Measurements from ENCODE around the gene SHOC1. TPM values are rescaled to one million over a fixed set of nuclear protein-coding genes. Genes with fewer than 3 reads are reported as not detected.

Gene SHOC1
- total and polyA plus RNA-seq, 2 of the 4 experiments (the other 2 are of a cell fraction): 0.03 TPM; not detected in 1

DNA sequence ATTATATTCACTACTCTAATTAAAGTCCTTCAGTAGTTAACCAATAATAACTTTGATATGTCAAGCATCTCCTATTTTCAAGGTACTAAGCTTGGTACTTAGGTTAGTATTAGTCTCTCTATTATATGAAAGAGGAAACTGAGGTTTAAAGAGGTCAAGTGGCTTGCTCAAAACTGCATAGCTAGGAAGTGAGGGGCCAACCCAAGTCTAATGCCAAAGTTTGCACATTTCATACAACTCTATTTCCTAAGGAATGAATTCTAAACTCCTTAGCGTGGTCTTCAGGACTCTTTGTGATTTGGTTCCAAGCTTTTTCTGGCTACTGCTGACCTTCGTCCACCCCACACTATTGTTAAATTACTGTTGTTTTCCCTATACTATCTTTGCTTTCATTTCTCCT is 9.9 kb upstream of the SHOC1 start:
- H4K8ac ChIP-seq (ENCODE audit: low read depth in 2 of 2, low read length in 2 of 2): no peak overlapping the region
- no peak overlapping the region for H4K5ac ChIP-seq (ENCODE audit: low read depth, low read length)
- no peak overlapping the region for H2AFZ ChIP-seq (replicated peaks; ENCODE audit: low read length, poor library complexity)
- no peak overlapping the region for H3K18ac ChIP-seq (ENCODE audit: low read depth, low read length)
- no peaks in the 10 kb centered on the region for H3K27me3 ChIP-seq (ENCODE audit: control insufficient read depth, insufficient read depth, low read length)
- TF ChIP-seq, protein P1, sequence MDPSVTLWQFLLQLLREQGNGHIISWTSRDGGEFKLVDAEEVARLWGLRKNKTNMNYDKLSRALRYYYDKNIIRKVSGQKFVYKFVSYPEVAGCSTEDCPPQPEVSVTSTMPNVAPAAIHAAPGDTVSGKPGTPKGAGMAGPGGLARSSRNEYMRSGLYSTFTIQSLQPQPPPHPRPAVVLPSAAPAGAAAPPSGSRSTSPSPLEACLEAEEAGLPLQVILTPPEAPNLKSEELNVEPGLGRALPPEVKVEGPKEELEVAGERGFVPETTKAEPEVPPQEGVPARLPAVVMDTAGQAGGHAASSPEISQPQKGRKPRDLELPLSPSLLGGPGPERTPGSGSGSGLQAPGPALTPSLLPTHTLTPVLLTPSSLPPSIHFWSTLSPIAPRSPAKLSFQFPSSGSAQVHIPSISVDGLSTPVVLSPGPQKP (IDR thresholded peaks at IDR 0.05; ENCODE audit: borderline replicate concordance, low read depth, low read length): no peak
- no peak for TF ChIP-seq POLR2A (IDR thresholded peaks at IDR 0.05; ENCODE audit: low read depth, low read length)
- no peak for TF ChIP-seq MAZ (IDR thresholded peaks at IDR 0.05; ENCODE audit: borderline replicate concordance, low read depth, low read length)
- TF ChIP-seq RFX5 (IDR thresholded peaks at IDR 0.05; ENCODE audit: low read depth, low read length): no peak
- no peak for TF ChIP-seq BHLHE40 (IDR thresholded peaks at IDR 0.05; ENCODE audit: low read depth, low read length)
- no peak for TF ChIP-seq FOS (IDR thresholded peaks at IDR 0.05; ENCODE audit: low read depth, low read length)
- TF ChIP-seq MXI1 (IDR thresholded peaks at IDR 0.05; ENCODE audit: borderline replicate concordance, low read depth, low read length): no peak
- TF ChIP-seq, protein P2, sequence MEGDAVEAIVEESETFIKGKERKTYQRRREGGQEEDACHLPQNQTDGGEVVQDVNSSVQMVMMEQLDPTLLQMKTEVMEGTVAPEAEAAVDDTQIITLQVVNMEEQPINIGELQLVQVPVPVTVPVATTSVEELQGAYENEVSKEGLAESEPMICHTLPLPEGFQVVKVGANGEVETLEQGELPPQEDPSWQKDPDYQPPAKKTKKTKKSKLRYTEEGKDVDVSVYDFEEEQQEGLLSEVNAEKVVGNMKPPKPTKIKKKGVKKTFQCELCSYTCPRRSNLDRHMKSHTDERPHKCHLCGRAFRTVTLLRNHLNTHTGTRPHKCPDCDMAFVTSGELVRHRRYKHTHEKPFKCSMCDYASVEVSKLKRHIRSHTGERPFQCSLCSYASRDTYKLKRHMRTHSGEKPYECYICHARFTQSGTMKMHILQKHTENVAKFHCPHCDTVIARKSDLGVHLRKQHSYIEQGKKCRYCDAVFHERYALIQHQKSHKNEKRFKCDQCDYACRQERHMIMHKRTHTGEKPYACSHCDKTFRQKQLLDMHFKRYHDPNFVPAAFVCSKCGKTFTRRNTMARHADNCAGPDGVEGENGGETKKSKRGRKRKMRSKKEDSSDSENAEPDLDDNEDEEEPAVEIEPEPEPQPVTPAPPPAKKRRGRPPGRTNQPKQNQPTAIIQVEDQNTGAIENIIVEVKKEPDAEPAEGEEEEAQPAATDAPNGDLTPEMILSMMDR (conservative IDR thresholded peaks at IDR 0.05; ENCODE audit: low read depth, low read length): no peak
- no peak for TF ChIP-seq RCOR1 (IDR thresholded peaks at IDR 0.05; ENCODE audit: insufficient replicate concordance, low read length)
- TF ChIP-seq SMC3 (IDR thresholded peaks at IDR 0.05; ENCODE audit: low read depth, low read length): no peak
- no peak for TF ChIP-seq RAD21 (IDR thresholded peaks at IDR 0.05; ENCODE audit: low read length)
- H2AK9ac ChIP-seq (replicated peaks; ENCODE audit: low read depth, low read length, poor library complexity): no peak overlapping the region
- no peaks in the 10 kb centered on the region for H3K9me3 ChIP-seq (ENCODE audit: control insufficient read depth, insufficient read depth, low read length)
- no peak overlapping the region for H3K4me2 ChIP-seq (ENCODE audit: low read depth, low read length)
- no peak overlapping the region for H2BK15ac ChIP-seq (ENCODE audit: low read depth, low read length)
- H3K27ac ChIP-seq (ENCODE audit: insufficient read depth, low read length): no peak overlapping the region
- no peak overlapping the region for H3K9ac ChIP-seq (ENCODE audit: low read depth, low read length)
- no peak overlapping the region for H4K91ac ChIP-seq (ENCODE audit: insufficient read depth, low read depth, low read length)
- H3K14ac ChIP-seq (replicated peaks; ENCODE audit: low read depth, low read length): peak overlapping the region; percentile 28; the same call in 1 of the 2 replicates
- no peak overlapping the region for H2BK120ac ChIP-seq (ENCODE audit: low read depth, low read length)
- dilution Hi-C loops (cut with HindIII; ENCODE audit: low sequenced_read_pairs, unreplicated experiment) (no loop called here), in situ Hi-C loops (cut with MboI; ENCODE audit: low sequenced_read_pairs) (no loop called here), intact Hi-C loops (cut with micrococcal nuclease) (no loop called here)
- no peaks in the 10 kb centered on the region for H3K9me1 ChIP-seq (ENCODE audit: insufficient read depth, low read length)
- H3K56ac ChIP-seq (ENCODE audit: extremely low read depth, insufficient read depth, low read length): no peak overlapping the region
- H3K4me1 ChIP-seq (ENCODE audit: control insufficient read depth, insufficient read depth, low read length): peaks cover 2% of the 10 kb centered on the region; the same call in 1 of the 2 replicates
- no peak overlapping the region for H3K23ac ChIP-seq (ENCODE audit: low read depth, low read length)
- ATAC-seq (ENCODE audit: low read depth): no peak
- 100% methylated on average over 1 of the region's 2 CpGs; no CpG with 5 or more reads in 1 of the 2 experiments for WGBS, 2 experiments (ENCODE audit: extremely low coverage in 2 of 2, insufficient read length in 1 of 2)
- no peak overlapping the region for H2AK5ac ChIP-seq (ENCODE audit: low read depth, low read length)
- ChIA-PET POLR2A (ENCODE audit: unreplicated experiment) (no interaction called here), CTCF (no interaction called here)
- H3K4me3 ChIP-seq (ENCODE audit: insufficient read depth, low read depth, low read length): no peak overlapping the region
- no peaks in the 10 kb centered on the region for H3K79me1 ChIP-seq (ENCODE audit: low read depth in 1 of 2, low read length in 2 of 2)
- DNase-seq: no peak
- H2BK20ac ChIP-seq (ENCODE audit: low read depth, low read length): no peak overlapping the region
- no peak overlapping the region for H3K4ac ChIP-seq (ENCODE audit: low read depth, low read length)
- no TSS peak for BruUV-seq (replicated peaks)
- no peaks in the 10 kb centered on the region for H4K20me1 ChIP-seq (ENCODE audit: insufficient read depth, low read length)
- no peaks in the 10 kb centered on the region for H3K36me3 ChIP-seq (ENCODE audit: control insufficient read depth, insufficient read depth, low read length)
- no peak overlapping the region for H2BK5ac ChIP-seq (ENCODE audit: low read depth, low read length, poor library complexity, severe bottlenecking)

Data from IMR-90 (cell line).